Mesenchymal stem cell (in vitro differentiated cells and primary cell): ENCODE results near the gene SH2D4B.

Source experiments
- DNase-seq: peaks from one replicate; pipeline ENCODE4 v3.0.0-alpha.2; 2013
- H2AFZ ChIP-seq: one replicate; pipeline ENCODE4 v1.6.1; 2013; ENCODE audit warnings: low read depth, mild to moderate bottlenecking, control low read depth, inconsistent platforms, low read length, moderate library complexity
- H2AK5ac ChIP-seq: 2 replicates; pipeline ENCODE4 v1.6.1; 2013; ENCODE audit warnings: low read length, moderate library complexity, mild to moderate bottlenecking, inconsistent platforms; ENCODE audit not compliant: severe bottlenecking
- H2BK120ac ChIP-seq: one replicate; pipeline ENCODE4 v1.6.1; 2013; ENCODE audit warnings: low read depth, mild to moderate bottlenecking, inconsistent platforms, low read length, moderate library complexity
- H2BK12ac ChIP-seq, 2 experiments: one replicate each; pipeline ENCODE4 v1.6.1; 2013; ENCODE audit warnings: inconsistent platforms in 2 of 2, low read length in 2 of 2, mild to moderate bottlenecking in 2 of 2, moderate library complexity in 2 of 2, control low read depth in 1 of 2
- H2BK15ac ChIP-seq: one replicate; pipeline ENCODE4 v1.6.1; 2013; ENCODE audit warnings: mild to moderate bottlenecking, low read depth, inconsistent platforms; ENCODE audit not compliant: poor library complexity, severe bottlenecking
- H2BK5ac ChIP-seq: 2 replicates; pipeline ENCODE4 v1.6.1; 2013; ENCODE audit warnings: low read depth, mild to moderate bottlenecking, low read length, control low read depth, inconsistent platforms; ENCODE audit not compliant: poor library complexity, severe bottlenecking
- H3K14ac ChIP-seq, 2 experiments: one replicate each; pipeline ENCODE4 v1.6.1; 2013; ENCODE audit warnings: inconsistent platforms in 2 of 2, low read length in 2 of 2, control low read depth in 1 of 2, mild to moderate bottlenecking in 1 of 2, moderate library complexity in 1 of 2
- H3K18ac ChIP-seq, 2 experiments: one replicate each; pipeline ENCODE4 v1.6.1; 2013; ENCODE audit warnings: inconsistent platforms in 2 of 2, low read length in 2 of 2, control low read depth in 1 of 2, low read depth in 1 of 2, mild to moderate bottlenecking in 1 of 2
- H3K23ac ChIP-seq, 2 experiments: one replicate each; pipeline ENCODE4 v1.6.1; 2013; ENCODE audit warnings: inconsistent platforms in 2 of 2, low read length in 2 of 2, mild to moderate bottlenecking in 2 of 2, moderate library complexity in 2 of 2, control low read depth in 1 of 2
- H3K27ac ChIP-seq: 2 replicates; pipeline ENCODE4 v1.5.1; 2013; ENCODE audit warnings: mild to moderate bottlenecking, moderate library complexity, low read length, control low read depth, inconsistent platforms; ENCODE audit not compliant: poor library complexity, severe bottlenecking
- H3K27me3 ChIP-seq, 2 experiments: 2 replicates each; pipeline versions ENCODE4 v1.6.1 to v1.7.0; 2013; ENCODE audit warnings: low read length in 2 of 2, mild to moderate bottlenecking in 2 of 2, moderate library complexity in 2 of 2, control low read depth in 1 of 2, inconsistent platforms in 1 of 2; ENCODE audit not compliant: control insufficient read depth in 1 of 2, insufficient read depth in 1 of 2
- H3K36me3 ChIP-seq, 2 experiments: 2 replicates each; pipeline versions ENCODE4 v1.6.1 to v1.7.0; 2013; ENCODE audit warnings: low read length in 2 of 2, control low read depth in 1 of 2, inconsistent platforms in 1 of 2, low read depth in 1 of 2, mild to moderate bottlenecking in 1 of 2; ENCODE audit not compliant: insufficient read depth in 2 of 2, control insufficient read depth in 1 of 2
- H3K4ac ChIP-seq, 2 experiments: one replicate each; pipeline ENCODE4 v1.6.1; 2013; ENCODE audit warnings: inconsistent platforms in 2 of 2, low read length in 2 of 2, mild to moderate bottlenecking in 2 of 2, moderate library complexity in 2 of 2, control low read depth in 1 of 2, low read depth in 1 of 2
- H3K4me1 ChIP-seq: 2 replicates; pipeline ENCODE4 v1.6.1; 2013; ENCODE audit warnings: low read depth, low read length, control low read depth; ENCODE audit not compliant: control insufficient read depth, insufficient read depth
- H3K4me2 ChIP-seq: 2 replicates; pipeline ENCODE4 v1.6.1; 2013; ENCODE audit warnings: low read length, mild to moderate bottlenecking, inconsistent platforms; ENCODE audit not compliant: poor library complexity, severe bottlenecking
- H3K4me3 ChIP-seq, 2 experiments: 2 replicates each; pipeline versions ENCODE4 v1.5.1 to v1.7.0; 2013; ENCODE audit warnings: low read length in 2 of 2, mild to moderate bottlenecking in 2 of 2, control low read depth in 1 of 2, low read depth in 1 of 2; ENCODE audit not compliant: insufficient read depth in 1 of 2
- H3K79me1 ChIP-seq: replicated peaks from 2 replicates; pipeline ENCODE4 v1.6.1; 2013; ENCODE audit warnings: mild to moderate bottlenecking, control low read depth, low read length, inconsistent platforms; ENCODE audit not compliant: poor library complexity, severe bottlenecking
- H3K9ac ChIP-seq: 2 replicates; pipeline ENCODE4 v1.7.0; 2013; ENCODE audit warnings: mild to moderate bottlenecking, low read length, moderate library complexity
- H3K9me3 ChIP-seq: 2 replicates; pipeline ENCODE4 v1.7.0; 2013; ENCODE audit warnings: mild to moderate bottlenecking, low read length; ENCODE audit not compliant: control insufficient read depth
- H4K8ac ChIP-seq: one replicate; pipeline ENCODE4 v1.6.1; 2013; ENCODE audit warnings: inconsistent platforms, mild to moderate bottlenecking, low read length, moderate library complexity
- H4K91ac ChIP-seq: one replicate; pipeline ENCODE4 v1.6.1; 2013; ENCODE audit warnings: mild to moderate bottlenecking, low read length, inconsistent platforms
- WGBS: methylation state at CpG from one replicate; pipeline ENCODE4 v1.1.7; 2013; ENCODE audit warnings: mixed read lengths; 5-methylcytosine and 5-hydroxymethylcytosine counted together

The SH2D4B gene

DNA sequence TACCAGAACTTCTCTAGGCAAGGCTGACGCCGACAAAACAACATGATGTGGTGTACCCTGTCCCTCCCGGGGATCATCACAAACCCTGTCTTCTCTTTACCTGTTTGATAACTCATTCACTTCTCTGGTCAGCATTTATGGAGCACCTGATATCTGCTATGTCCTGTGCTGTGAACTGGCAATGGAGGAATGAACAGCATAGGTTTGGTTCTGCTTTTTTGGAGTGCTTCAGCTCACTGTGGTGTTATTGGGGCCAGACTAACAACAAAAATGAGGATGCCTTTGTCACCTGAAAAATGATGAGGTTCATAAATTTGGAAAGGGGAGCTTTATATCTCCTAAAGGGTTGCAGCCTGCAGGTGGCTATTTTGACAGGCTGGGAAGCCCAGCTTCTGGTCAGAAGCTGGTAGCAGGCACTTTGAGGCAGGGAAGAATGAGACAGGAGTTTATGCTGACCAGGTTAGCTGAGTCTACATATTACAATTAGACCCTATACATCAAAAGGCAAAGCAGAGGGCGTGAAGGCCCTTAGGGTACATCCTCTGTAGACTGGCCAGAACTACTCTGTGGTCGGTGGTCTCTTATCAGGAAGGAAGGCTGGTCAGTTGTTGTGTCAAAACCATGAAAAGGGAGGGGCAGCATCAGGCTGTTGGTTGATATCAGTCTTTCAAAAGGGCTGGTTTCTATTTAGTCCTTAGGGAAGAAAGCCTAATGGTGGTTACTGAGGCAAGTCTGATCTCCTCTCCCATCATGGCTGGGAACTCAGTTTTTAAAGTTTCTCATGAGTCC is 42.3 kb downstream of the SH2D4B start:
- H3K18ac ChIP-seq, result peak overlapping the region in 1 of 2 experiments; percentile 68
- no peak overlapping the region for H3K14ac ChIP-seq
- 81% methylated on average over 5 of the region's 5 CpGs for WGBS
- H3K4me3 ChIP-seq, result no peak overlapping the region
- no peak overlapping the region for H2AFZ ChIP-seq
- no peak overlapping the region for H2AK5ac ChIP-seq
- peaks cover 18% of the 10 kb centered on the region in 2 experiments for H3K27me3 ChIP-seq
- H2BK12ac ChIP-seq, result no peak overlapping the region
- H3K9ac ChIP-seq, result no peak overlapping the region
- peak overlapping the region in 1 of 2 experiments; percentile 63 for H3K4ac ChIP-seq
- no peak overlapping the region for H2BK15ac ChIP-seq
- H4K91ac ChIP-seq, result no peak overlapping the region
- no peak overlapping the region for H3K23ac ChIP-seq
- H3K4me2 ChIP-seq, result no peak overlapping the region
- H3K4me1 ChIP-seq, result no peaks in the 10 kb centered on the region
- H3K9me3 ChIP-seq, result peaks cover 3% of the 10 kb centered on the region
- DNase-seq, result no peak
- H3K79me1 ChIP-seq, result no peaks in the 10 kb centered on the region
- no peak overlapping the region for H2BK120ac ChIP-seq
- no peak overlapping the region for H4K8ac ChIP-seq
- no peaks in the 10 kb centered on the region for H3K36me3 ChIP-seq
- no peak overlapping the region for H2BK5ac ChIP-seq
- no peak overlapping the region for H3K27ac ChIP-seq

DNA sequence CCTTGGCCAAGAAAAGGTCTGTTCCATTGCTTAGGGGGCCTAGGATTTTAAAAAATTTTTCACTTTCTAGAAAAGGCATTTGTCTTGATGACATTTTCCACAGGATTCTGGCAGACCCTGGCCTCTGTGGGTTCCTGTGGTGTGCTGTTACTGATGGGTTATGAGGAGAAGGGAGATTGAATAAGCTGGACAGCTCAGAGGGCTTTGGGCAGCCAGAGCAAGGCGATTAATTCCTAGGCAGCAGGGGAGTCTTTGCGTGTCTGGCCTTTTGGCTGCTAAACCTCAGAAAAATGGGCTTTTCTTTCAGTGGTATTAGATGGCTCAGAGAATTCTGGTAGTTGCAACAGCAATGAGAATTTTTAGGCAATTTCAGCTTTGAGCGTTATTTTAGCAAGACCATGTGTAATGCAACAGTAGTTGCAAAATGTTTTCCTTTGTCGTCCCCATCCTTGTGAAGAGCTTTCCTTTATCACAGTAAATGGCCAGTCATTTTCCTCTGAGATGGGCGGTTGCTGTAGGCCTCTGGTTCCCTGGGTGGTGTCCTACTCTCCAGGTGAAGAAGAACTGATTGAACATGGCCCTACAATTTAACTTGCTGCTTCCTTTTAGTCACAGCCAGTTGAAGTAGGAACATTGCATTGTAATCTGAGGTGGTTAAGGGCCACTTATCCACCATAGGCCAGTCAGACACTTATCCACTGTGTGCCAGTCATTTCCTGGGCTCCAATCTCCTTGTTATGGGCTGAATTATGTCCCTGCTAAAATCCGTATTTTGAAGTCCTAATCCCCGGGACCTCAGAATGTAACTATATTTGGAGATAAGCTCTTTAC is 43.2 kb downstream of the SH2D4B start:
- H2AK5ac ChIP-seq, result no peak overlapping the region
- H2BK12ac ChIP-seq, result no peak overlapping the region
- H3K27ac ChIP-seq, result no peak overlapping the region
- H3K9me3 ChIP-seq, result peaks cover 3% of the 10 kb centered on the region
- no peaks in the 10 kb centered on the region for H3K36me3 ChIP-seq
- H3K18ac ChIP-seq, result no peak overlapping the region
- H3K14ac ChIP-seq, result no peak overlapping the region
- H2BK15ac ChIP-seq, result no peak overlapping the region
- H3K27me3 ChIP-seq, result peaks cover 18% of the 10 kb centered on the region in 2 experiments
- H2BK5ac ChIP-seq, result no peak overlapping the region
- no peak overlapping the region for H3K4me3 ChIP-seq
- no peak overlapping the region for H3K4ac ChIP-seq
- H3K9ac ChIP-seq, result no peak overlapping the region
- no peak overlapping the region for H2AFZ ChIP-seq
- H3K4me1 ChIP-seq, result no peaks in the 10 kb centered on the region
- no peak overlapping the region for H3K23ac ChIP-seq
- H3K79me1 ChIP-seq, result no peaks in the 10 kb centered on the region
- H3K4me2 ChIP-seq, result no peak overlapping the region
- no peak overlapping the region for H2BK120ac ChIP-seq
- DNase-seq, result no peak
- H4K91ac ChIP-seq, result no peak overlapping the region
- WGBS, result 94% methylated on average over 7 of the region's 7 CpGs
- H4K8ac ChIP-seq, result no peak overlapping the region

GRCh38 chr10:80581469-80581835 is 43.8 kb downstream of the SH2D4B start:
- no peak overlapping the region for H3K18ac ChIP-seq
- H2BK12ac ChIP-seq, result no peak overlapping the region
- no peaks in the 10 kb centered on the region for H3K36me3 ChIP-seq
- no peak overlapping the region for H3K4me2 ChIP-seq
- H4K8ac ChIP-seq, result no peak overlapping the region
- H2BK120ac ChIP-seq, result no peak overlapping the region
- no peak overlapping the region for H3K27ac ChIP-seq
- no peak overlapping the region for H2BK15ac ChIP-seq
- H3K14ac ChIP-seq, result no peak overlapping the region
- 85% methylated on average over 5 of the region's 5 CpGs for WGBS
- DNase-seq, result no peak
- peaks cover 3% of the 10 kb centered on the region for H3K9me3 ChIP-seq
- H4K91ac ChIP-seq, result no peak overlapping the region
- H3K4me1 ChIP-seq, result no peaks in the 10 kb centered on the region
- H2BK5ac ChIP-seq, result no peak overlapping the region
- no peaks in the 10 kb centered on the region for H3K79me1 ChIP-seq
- no peak overlapping the region for H3K9ac ChIP-seq
- no peak overlapping the region for H3K4me3 ChIP-seq
- peaks cover 18% of the 10 kb centered on the region in 2 experiments for H3K27me3 ChIP-seq
- H2AFZ ChIP-seq, result no peak overlapping the region
- H3K23ac ChIP-seq, result no peak overlapping the region
- H2AK5ac ChIP-seq, result no peak overlapping the region
- H3K4ac ChIP-seq, result no peak overlapping the region

DNA sequence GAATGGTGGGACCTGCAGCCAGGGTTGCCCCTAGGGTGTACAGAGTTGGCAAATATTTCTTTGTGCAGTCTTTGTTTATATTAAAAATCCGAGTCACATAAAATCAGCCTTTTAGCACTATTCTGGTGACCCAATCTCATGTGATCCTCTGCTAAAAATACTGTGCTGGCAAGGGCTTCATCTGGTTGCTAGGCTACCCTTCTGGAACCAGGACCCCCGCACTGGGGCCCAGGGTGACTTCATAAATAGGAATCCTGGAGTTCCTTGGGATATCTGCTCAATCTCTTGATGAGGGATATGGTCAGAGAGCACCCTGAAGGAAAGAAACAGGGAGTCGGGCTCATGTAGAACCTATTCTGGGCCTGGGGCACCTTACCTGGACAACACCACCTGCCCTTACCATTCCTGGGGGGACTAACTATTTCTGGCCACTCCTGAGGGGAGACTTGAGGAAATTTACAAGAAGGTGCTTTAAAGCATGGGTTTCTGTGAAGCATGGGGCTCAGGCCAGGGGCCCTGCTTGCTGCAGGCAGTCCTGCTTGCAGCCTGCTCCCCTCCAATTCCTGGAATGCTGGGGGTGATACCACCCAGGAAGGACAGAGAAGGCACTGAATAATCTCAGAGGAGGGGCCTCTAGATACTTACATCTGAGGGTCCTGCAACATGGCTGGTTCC is 44.7 kb downstream of the SH2D4B start:
- Histone ChIP-seq H3K4me1 (no peaks in the 10 kb centered on the region), H3K27me3 (peaks cover 18% of the 10 kb centered on the region in 2 experiments), H3K4me3 (no peak overlapping the region), H3K79me1 (no peaks in the 10 kb centered on the region), H2AFZ (no peak overlapping the region), H2BK15ac (no peak overlapping the region), H3K9me3 (no peaks in the 10 kb centered on the region), H3K9ac (no peak overlapping the region), H4K91ac (no peak overlapping the region), H2BK120ac (no peak overlapping the region), H3K36me3 (no peaks in the 10 kb centered on the region), H3K14ac (peak overlapping the region in 1 of 2 experiments; percentile 57), H4K8ac (no peak overlapping the region), H3K23ac (no peak overlapping the region), H2BK5ac (no peak overlapping the region), H3K4ac (no peak overlapping the region), H3K4me2 (no peak overlapping the region), H3K27ac (no peak overlapping the region), H2BK12ac (no peak overlapping the region), H2AK5ac (no peak overlapping the region), H3K18ac (peak overlapping the region; percentile 4 to 34)
- WGBS, result 64% methylated on average over 3 of the region's 3 CpGs
- peak; percentile 37 for DNase-seq
